Measurements from ENCODE around the gene KCNJ5. TPM values are rescaled to one million over a fixed set of nuclear protein-coding genes. Genes with fewer than 3 reads are reported as not detected.

KCNJ5 gene
- total RNA-seq, 1 experiment from 2014 or later = 0.22 TPM

DNA sequence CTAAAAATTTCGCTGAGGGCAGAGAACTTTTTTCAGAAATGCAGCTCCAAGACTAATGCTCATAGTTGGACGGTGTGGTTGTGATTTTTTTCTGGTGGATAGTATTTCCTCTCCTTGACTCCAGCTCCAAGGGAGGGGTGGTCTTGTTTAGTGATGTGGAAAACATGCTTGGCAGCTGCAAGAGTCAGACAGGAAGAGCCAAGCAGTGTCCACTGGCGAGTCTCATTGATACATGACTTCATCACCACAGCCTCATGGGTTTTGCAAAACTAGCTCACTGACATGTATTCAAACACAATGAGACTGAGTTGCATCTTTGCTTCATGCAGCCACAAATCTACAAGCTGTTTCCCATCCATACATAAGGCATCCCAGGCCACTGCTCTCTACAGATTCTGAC, 16.7 kb upstream of the KCNJ5 start (continued):
- TF ChIP-seq, protein P1, sequence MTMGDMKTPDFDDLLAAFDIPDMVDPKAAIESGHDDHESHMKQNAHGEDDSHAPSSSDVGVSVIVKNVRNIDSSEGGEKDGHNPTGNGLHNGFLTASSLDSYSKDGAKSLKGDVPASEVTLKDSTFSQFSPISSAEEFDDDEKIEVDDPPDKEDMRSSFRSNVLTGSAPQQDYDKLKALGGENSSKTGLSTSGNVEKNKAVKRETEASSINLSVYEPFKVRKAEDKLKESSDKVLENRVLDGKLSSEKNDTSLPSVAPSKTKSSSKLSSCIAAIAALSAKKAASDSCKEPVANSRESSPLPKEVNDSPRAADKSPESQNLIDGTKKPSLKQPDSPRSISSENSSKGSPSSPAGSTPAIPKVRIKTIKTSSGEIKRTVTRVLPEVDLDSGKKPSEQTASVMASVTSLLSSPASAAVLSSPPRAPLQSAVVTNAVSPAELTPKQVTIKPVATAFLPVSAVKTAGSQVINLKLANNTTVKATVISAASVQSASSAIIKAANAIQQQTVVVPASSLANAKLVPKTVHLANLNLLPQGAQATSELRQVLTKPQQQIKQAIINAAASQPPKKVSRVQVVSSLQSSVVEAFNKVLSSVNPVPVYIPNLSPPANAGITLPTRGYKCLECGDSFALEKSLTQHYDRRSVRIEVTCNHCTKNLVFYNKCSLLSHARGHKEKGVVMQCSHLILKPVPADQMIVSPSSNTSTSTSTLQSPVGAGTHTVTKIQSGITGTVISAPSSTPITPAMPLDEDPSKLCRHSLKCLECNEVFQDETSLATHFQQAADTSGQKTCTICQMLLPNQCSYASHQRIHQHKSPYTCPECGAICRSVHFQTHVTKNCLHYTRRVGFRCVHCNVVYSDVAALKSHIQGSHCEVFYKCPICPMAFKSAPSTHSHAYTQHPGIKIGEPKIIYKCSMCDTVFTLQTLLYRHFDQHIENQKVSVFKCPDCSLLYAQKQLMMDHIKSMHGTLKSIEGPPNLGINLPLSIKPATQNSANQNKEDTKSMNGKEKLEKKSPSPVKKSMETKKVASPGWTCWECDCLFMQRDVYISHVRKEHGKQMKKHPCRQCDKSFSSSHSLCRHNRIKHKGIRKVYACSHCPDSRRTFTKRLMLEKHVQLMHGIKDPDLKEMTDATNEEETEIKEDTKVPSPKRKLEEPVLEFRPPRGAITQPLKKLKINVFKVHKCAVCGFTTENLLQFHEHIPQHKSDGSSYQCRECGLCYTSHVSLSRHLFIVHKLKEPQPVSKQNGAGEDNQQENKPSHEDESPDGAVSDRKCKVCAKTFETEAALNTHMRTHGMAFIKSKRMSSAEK (CRISPR knock-in tag; IDR thresholded peaks at IDR 0.05; ENCODE audit: borderline replicate concordance) = no peak

DNA sequence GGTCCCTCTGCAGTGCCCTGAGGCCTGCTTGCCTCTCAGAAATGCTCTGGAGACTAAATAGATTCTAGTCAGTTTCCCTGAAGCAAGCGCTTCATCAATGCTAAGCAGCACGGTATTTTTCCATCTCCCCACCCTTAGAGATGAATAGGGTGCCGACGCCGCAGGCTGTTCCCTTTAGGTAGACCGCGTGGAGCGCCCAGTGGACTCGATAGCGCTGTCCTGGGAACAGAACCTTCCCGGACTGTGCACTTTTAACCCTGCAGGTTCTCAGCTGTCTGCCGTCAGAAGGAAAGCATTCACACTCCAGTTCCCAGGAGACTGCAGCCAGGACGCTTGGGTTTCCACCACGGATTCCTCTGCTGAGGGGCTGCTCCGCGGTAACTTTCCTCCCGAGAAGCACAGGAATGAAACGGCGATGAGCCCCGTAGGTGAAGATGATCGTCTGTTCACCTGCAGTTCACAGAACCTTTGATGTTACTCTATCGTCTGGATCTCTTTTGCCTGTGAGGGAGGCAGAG, 15.0 kb upstream of the KCNJ5 start:
- POLR2A ChIA-PET = no interaction called here
- H3K4me3 Mint-ChIP-seq = no peak overlapping the region
- no peak for ATAC-seq
- DNase-seq (ENCODE audit: low spot score) = no peak
- peaks cover 32% of the 10 kb centered on the region for H3K4me1 Mint-ChIP-seq
- peaks cover 55% of the 10 kb centered on the region for H3K27me3 Mint-ChIP-seq (ENCODE audit: low read depth)
- no peaks in the 10 kb centered on the region for H3K9me3 Mint-ChIP-seq
- CTCF ChIA-PET = interaction anchor here (1.2 to 1.5 kb wide), 2 partner anchors 72 to 80 kb away, joined by 3 read pairs; no protein-coding TSS in a partner anchor
- no peak overlapping the region for H3K27ac Mint-ChIP-seq
- no peaks in the 10 kb centered on the region for H3K36me3 Mint-ChIP-seq
- TF ChIP-seq, protein P2, sequence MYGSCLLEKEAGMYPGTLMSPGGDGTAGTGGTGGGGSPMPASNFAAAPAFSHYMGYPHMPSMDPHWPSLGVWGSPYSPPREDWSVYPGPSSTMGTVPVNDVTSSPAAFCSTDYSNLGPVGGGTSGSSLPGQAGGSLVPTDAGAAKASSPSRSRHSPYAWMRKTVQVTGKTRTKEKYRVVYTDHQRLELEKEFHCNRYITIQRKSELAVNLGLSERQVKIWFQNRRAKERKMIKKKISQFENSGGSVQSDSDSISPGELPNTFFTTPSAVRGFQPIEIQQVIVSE (CRISPR knock-in tag; IDR thresholded peaks at IDR 0.05; ENCODE audit: borderline replicate concordance) = no peak
- no peak for TF ChIP-seq ATF1 (CRISPR knock-in tag; IDR thresholded peaks at IDR 0.05)
- TF ChIP-seq, protein P3, sequence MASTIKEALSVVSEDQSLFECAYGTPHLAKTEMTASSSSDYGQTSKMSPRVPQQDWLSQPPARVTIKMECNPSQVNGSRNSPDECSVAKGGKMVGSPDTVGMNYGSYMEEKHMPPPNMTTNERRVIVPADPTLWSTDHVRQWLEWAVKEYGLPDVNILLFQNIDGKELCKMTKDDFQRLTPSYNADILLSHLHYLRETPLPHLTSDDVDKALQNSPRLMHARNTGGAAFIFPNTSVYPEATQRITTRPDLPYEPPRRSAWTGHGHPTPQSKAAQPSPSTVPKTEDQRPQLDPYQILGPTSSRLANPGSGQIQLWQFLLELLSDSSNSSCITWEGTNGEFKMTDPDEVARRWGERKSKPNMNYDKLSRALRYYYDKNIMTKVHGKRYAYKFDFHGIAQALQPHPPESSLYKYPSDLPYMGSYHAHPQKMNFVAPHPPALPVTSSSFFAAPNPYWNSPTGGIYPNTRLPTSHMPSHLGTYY (CRISPR knock-in tag; IDR thresholded peaks at IDR 0.05) = no peak
- TF ChIP-seq SMAD3 (CRISPR knock-in tag; IDR thresholded peaks at IDR 0.05; ENCODE audit: borderline replicate concordance) = no peak
- TF ChIP-seq, protein P4, sequence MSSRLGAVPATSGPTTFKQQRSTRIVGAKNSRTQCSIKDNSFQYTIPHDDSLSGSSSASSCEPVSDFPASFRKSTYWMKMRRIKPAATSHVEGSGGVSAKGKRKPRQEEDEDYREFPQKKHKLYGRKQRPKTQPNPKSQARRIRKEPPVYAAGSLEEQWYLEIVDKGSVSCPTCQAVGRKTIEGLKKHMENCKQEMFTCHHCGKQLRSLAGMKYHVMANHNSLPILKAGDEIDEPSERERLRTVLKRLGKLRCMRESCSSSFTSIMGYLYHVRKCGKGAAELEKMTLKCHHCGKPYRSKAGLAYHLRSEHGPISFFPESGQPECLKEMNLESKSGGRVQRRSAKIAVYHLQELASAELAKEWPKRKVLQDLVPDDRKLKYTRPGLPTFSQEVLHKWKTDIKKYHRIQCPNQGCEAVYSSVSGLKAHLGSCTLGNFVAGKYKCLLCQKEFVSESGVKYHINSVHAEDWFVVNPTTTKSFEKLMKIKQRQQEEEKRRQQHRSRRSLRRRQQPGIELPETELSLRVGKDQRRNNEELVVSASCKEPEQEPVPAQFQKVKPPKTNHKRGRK (CRISPR knock-in tag; IDR thresholded peaks at IDR 0.05; ENCODE audit: borderline replicate concordance) = no peak
- TF ChIP-seq, protein P5, sequence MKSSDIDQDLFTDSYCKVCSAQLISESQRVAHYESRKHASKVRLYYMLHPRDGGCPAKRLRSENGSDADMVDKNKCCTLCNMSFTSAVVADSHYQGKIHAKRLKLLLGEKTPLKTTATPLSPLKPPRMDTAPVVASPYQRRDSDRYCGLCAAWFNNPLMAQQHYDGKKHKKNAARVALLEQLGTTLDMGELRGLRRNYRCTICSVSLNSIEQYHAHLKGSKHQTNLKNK (CRISPR knock-in tag; IDR thresholded peaks at IDR 0.05) = no peak
- TF ChIP-seq FOXJ3 (CRISPR knock-in tag; IDR thresholded peaks at IDR 0.05; ENCODE audit: borderline replicate concordance) = no peak
- TF ChIP-seq, protein P6, sequence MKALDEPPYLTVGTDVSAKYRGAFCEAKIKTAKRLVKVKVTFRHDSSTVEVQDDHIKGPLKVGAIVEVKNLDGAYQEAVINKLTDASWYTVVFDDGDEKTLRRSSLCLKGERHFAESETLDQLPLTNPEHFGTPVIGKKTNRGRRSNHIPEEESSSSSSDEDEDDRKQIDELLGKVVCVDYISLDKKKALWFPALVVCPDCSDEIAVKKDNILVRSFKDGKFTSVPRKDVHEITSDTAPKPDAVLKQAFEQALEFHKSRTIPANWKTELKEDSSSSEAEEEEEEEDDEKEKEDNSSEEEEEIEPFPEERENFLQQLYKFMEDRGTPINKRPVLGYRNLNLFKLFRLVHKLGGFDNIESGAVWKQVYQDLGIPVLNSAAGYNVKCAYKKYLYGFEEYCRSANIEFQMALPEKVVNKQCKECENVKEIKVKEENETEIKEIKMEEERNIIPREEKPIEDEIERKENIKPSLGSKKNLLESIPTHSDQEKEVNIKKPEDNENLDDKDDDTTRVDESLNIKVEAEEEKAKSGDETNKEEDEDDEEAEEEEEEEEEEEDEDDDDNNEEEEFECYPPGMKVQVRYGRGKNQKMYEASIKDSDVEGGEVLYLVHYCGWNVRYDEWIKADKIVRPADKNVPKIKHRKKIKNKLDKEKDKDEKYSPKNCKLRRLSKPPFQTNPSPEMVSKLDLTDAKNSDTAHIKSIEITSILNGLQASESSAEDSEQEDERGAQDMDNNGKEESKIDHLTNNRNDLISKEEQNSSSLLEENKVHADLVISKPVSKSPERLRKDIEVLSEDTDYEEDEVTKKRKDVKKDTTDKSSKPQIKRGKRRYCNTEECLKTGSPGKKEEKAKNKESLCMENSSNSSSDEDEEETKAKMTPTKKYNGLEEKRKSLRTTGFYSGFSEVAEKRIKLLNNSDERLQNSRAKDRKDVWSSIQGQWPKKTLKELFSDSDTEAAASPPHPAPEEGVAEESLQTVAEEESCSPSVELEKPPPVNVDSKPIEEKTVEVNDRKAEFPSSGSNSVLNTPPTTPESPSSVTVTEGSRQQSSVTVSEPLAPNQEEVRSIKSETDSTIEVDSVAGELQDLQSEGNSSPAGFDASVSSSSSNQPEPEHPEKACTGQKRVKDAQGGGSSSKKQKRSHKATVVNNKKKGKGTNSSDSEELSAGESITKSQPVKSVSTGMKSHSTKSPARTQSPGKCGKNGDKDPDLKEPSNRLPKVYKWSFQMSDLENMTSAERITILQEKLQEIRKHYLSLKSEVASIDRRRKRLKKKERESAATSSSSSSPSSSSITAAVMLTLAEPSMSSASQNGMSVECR (CRISPR knock-in tag; IDR thresholded peaks at IDR 0.05; ENCODE audit: borderline replicate concordance) = no peak
- TF ChIP-seq, protein P7, sequence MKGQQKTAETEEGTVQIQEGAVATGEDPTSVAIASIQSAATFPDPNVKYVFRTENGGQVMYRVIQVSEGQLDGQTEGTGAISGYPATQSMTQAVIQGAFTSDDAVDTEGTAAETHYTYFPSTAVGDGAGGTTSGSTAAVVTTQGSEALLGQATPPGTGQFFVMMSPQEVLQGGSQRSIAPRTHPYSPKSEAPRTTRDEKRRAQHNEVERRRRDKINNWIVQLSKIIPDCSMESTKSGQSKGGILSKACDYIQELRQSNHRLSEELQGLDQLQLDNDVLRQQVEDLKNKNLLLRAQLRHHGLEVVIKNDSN (CRISPR knock-in tag; IDR thresholded peaks at IDR 0.05) = no peak
- no peak for TF ChIP-seq NR2C2 (CRISPR knock-in tag; IDR thresholded peaks at IDR 0.05)
- no peak for TF ChIP-seq ELF4 (CRISPR knock-in tag; IDR thresholded peaks at IDR 0.05; ENCODE audit: low read depth)
- TF ChIP-seq, protein P8, sequence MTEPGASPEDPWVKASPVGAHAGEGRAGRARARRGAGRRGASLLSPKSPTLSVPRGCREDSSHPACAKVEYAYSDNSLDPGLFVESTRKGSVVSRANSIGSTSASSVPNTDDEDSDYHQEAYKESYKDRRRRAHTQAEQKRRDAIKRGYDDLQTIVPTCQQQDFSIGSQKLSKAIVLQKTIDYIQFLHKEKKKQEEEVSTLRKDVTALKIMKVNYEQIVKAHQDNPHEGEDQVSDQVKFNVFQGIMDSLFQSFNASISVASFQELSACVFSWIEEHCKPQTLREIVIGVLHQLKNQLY (CRISPR knock-in tag; IDR thresholded peaks at IDR 0.05) = no peak
- TF ChIP-seq FOXP1 (CRISPR knock-in tag; IDR thresholded peaks at IDR 0.05; ENCODE audit: borderline replicate concordance) = no peak
- no peak for TF ChIP-seq ZNF423 (CRISPR knock-in tag; IDR thresholded peaks at IDR 0.05)
- TF ChIP-seq JAZF1 (CRISPR knock-in tag; IDR thresholded peaks at IDR 0.05) = no peak
- no peak for TF ChIP-seq ZNF671 (CRISPR knock-in tag; IDR thresholded peaks at IDR 0.05)

All from WTC11 (cell line).